Activated CD4-positive, alpha-beta T cell treated with anti-CD3 and anti-CD28 coated beads, Interleukin-10, Interleukin-2, amounts not matched to agents 100 ng/mL and 50 ng/mL, durations not matched to agents 16 hours and 8 hours (primary cell): Measurements from ENCODE around the gene EML1.

ENCODE experiments used
- DNase-seq: peaks from one replicate; pipeline ENCODE4 v3.0.0-alpha.2; 2020

The EML1 gene

GRCh38 chr14:99793213-99794150 is at the start of gene EML1:
EML1 (plus strand) TSS chr14:99793413; CDS start chr14:99793477, 64 bp downstream.
- peak; percentile 83 for DNase-seq

GRCh38 chr14:99744199-99744872 is 48.9 kb upstream of the EML1 start:
- no peak for DNase-seq

GRCh38 chr14:99744873-99745224 is 48.4 kb upstream of the EML1 start:
- no peak for DNase-seq

GRCh38 chr14:99745307-99745951 is 47.8 kb upstream of the EML1 start:
- DNase-seq: no peak

GRCh38 chr14:99747167-99747566 is 46.0 kb upstream of the EML1 start:
- DNase-seq: no peak

GRCh38 chr14:99747582-99748330 is 45.5 kb upstream of the EML1 start:
- DNase-seq: no peak

- no peak for DNase-seq
Observed at GRCh38 chr14:99748529-99748928, 44.7 kb upstream of the EML1 start.

GRCh38 chr14:99749142-99749541 is 44.1 kb upstream of the EML1 start:
- DNase-seq: no peak

- DNase-seq: no peak
Observed at GRCh38 chr14:99749763-99750715, 43.2 kb upstream of the EML1 start.

GRCh38 chr14:99750746-99751450 is 42.3 kb upstream of the EML1 start:
- DNase-seq: no peak

- DNase-seq: no peak
Observed at GRCh38 chr14:99751539-99752485, 41.4 kb upstream of the EML1 start.

GRCh38 chr14:99752486-99753121 is 40.6 kb upstream of the EML1 start:
- no peak for DNase-seq

GRCh38 chr14:99753225-99754140 is 39.7 kb upstream of the EML1 start:
- DNase-seq: no peak

- DNase-seq: peak; percentile 74
Observed at GRCh38 chr14:99754141-99755067, 38.8 kb upstream of the EML1 start.

- DNase-seq: no peak
Observed at GRCh38 chr14:99755068-99755405, 38.2 kb upstream of the EML1 start.

- DNase-seq: no peak
Observed at GRCh38 chr14:99755629-99756603, 37.3 kb upstream of the EML1 start.
